Vagina (tissue), 2 donors: ENCODE measurements around the gene CBLN1.

Source experiments
- POLR2A ChIP-seq, 2 donors: fragments of 450-650 bp; IDR thresholded peaks; one replicate each; pipeline ENCODE4 v1.6.1; 2017; ENCODE audit warnings: antibody characterized with exemption in 2 of 2, mild to moderate bottlenecking in 2 of 2, moderate library complexity in 2 of 2
- POLR2AphosphoS5 ChIP-seq, 2 donors: sonication (generic); formaldehyde crosslinking; IDR thresholded peaks; one replicate each; pipeline ENCODE4 v1.9.0; 2017; ENCODE audit warnings: antibody characterized with exemption in 2 of 2, mild to moderate bottlenecking in 2 of 2, low read depth in 1 of 2; ENCODE audit not compliant: insufficient read depth in 1 of 2
- TF ChIP-seq, protein P1 (sequence below), 3 experiments: fragments of 450-650 bp in 2 of 3; fragments of 200-600 bp in 1 of 3; sonication (generic) in 1 of 3; IDR thresholded peaks; one replicate each; pipeline ENCODE4 v1.5.1; 2017 to 2019; ENCODE audit warnings: antibody characterized with exemption in 3 of 3, mild to moderate bottlenecking in 2 of 3, moderate library complexity in 2 of 3

DNA sequence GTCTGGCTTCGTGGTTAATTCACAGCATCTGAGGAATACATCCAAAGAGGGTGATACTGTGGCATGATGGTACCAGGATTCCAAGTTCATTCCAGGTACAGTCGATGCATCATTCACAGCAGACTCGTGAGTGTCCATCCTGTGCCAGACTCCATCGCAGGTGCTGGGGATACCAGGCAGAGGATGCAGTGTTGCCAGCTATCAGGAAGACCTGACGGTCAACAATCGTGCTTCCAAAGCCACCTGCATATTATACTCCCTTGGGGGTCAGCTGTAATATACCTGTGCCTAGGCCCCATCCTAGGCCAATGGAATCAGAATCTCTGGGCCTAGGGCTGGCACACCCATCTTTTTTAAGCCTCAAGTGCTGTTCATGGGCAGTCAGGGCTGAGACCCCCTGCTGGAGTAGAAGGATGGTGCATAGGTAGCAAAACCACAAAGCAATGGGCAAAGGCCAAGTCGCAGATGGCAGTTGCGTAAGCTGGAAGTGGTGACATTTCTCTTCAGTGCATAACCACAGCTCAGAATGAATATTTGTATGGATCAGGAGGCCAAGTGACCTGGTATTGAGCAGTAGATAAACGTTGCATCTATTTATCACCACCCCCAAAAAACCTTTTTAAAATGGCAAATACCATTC is 49.0 kb upstream of the CBLN1 start:
- TF ChIP-seq, protein P1, sequence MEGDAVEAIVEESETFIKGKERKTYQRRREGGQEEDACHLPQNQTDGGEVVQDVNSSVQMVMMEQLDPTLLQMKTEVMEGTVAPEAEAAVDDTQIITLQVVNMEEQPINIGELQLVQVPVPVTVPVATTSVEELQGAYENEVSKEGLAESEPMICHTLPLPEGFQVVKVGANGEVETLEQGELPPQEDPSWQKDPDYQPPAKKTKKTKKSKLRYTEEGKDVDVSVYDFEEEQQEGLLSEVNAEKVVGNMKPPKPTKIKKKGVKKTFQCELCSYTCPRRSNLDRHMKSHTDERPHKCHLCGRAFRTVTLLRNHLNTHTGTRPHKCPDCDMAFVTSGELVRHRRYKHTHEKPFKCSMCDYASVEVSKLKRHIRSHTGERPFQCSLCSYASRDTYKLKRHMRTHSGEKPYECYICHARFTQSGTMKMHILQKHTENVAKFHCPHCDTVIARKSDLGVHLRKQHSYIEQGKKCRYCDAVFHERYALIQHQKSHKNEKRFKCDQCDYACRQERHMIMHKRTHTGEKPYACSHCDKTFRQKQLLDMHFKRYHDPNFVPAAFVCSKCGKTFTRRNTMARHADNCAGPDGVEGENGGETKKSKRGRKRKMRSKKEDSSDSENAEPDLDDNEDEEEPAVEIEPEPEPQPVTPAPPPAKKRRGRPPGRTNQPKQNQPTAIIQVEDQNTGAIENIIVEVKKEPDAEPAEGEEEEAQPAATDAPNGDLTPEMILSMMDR (IDR thresholded peaks at IDR 0.05): no peak
- no peak for TF ChIP-seq POLR2A (IDR thresholded peaks at IDR 0.05)
- TF ChIP-seq POLR2AphosphoS5 (IDR thresholded peaks at IDR 0.05; ENCODE audit: insufficient read depth in 1 of 2, low read depth in 1 of 2): no peak
